OCI-LY3 (cell line): ENCODE results near the gene NPPA.

ENCODE experiments used
- H2AFZ ChIP-seq: fragments of 200-600, 300-600 bp; shearing (Covaris generic); 2 replicates; pipeline ENCODE4 v1.6.0; 2014; ENCODE audit warnings: antibody characterized with exemption, low read depth, low read length
- H3K27ac ChIP-seq: fragments of 200-600, 300-600 bp; sonication (generic); 2 replicates; pipeline ENCODE4 v1.5.1; 2014; ENCODE audit warnings: mild to moderate bottlenecking, low read length, moderate library complexity, mixed read lengths
- H3K27me3 ChIP-seq: fragments of 200-600, 300-600 bp; sonication (generic); 2 replicates; pipeline ENCODE4 v1.6.1; 2014; ENCODE audit warnings: low read depth, low read length, mixed read lengths
- H3K36me3 ChIP-seq: fragments of 200-600, 300-600 bp; sonication (generic); replicated peaks from 2 replicates; pipeline ENCODE3; 2014; ENCODE audit warnings: low read depth, low read length, mixed read lengths
- H3K4me1 ChIP-seq: fragments of 300-600, 200-600 bp; sonication (generic); 2 replicates; pipeline ENCODE4 v1.6.1; 2014; ENCODE audit warnings: low read length, mixed read lengths
- H3K4me2 ChIP-seq: fragments of 200-600, 300-600 bp; sonication (generic); 2 replicates; pipeline ENCODE4 v1.6.1; 2014; ENCODE audit warnings: low read length, mixed read lengths
- H3K4me3 ChIP-seq: fragments of 300-600, 200-600 bp; sonication (generic); 2 replicates; pipeline ENCODE4 v1.5.1; 2014; ENCODE audit warnings: antibody characterized with exemption, mild to moderate bottlenecking, low read length, moderate library complexity
- H3K79me2 ChIP-seq: fragments of 300-600, 200-600 bp; shearing (Covaris generic); 2 replicates; pipeline ENCODE4 v1.6.1; 2014; ENCODE audit warnings: mild to moderate bottlenecking, low read length, mixed read lengths
- H3K9ac ChIP-seq: fragments of 300-600, 200-600 bp; shearing (Covaris generic); 2 replicates; pipeline ENCODE4 v1.6.0; 2014; ENCODE audit warnings: mild to moderate bottlenecking, low read length, moderate library complexity
- H3K9me3 ChIP-seq: fragments of 200-600, 300-600 bp; shearing (Covaris generic); 2 replicates; pipeline ENCODE4 v1.6.1; 2014; ENCODE audit warnings: low read length, mixed read lengths; ENCODE audit not compliant: insufficient read depth
- H4K20me1 ChIP-seq: fragments of 200-600, 300-600 bp; sonication (generic); 2 replicates; pipeline ENCODE4 v1.6.1; 2016; ENCODE audit warnings: low read length, mixed read lengths; ENCODE audit not compliant: insufficient read depth
- CTCF ChIP-seq: fragments of 200-600, 300-600 bp; sonication (generic); IDR thresholded peaks from 2 replicates; pipeline ENCODE4 v1.5.1; 2014; ENCODE audit warnings: antibody characterized with exemption, low read length, low read depth
- EZH2phosphoT487 ChIP-seq: fragments of 200-600 bp; shearing (Covaris generic); IDR thresholded peaks from 2 replicates; pipeline ENCODE4 v1.6.1; 2018; ENCODE audit warnings: antibody characterized with exemption, mixed run types, low read depth

Gene NPPA

GRCh38 chr1:11837767-11838348 lies 9.7 kb downstream of the NPPA start:
- Histone ChIP-seq H3K4me1 (no peaks in the 10 kb centered on the region), H3K79me2 (no peaks in the 10 kb centered on the region), H2AFZ (no peak overlapping the region), H3K9ac (no peak overlapping the region), H3K4me3 (no peak overlapping the region), H3K27me3 (no peaks in the 10 kb centered on the region), H3K27ac (no peak overlapping the region), H3K9me3 (no peaks in the 10 kb centered on the region), H3K36me3 (peaks cover 12% of the 10 kb centered on the region), H4K20me1 (no peaks in the 10 kb centered on the region), H3K4me2 (no peak overlapping the region)
- no peak for TF ChIP-seq CTCF
- TF ChIP-seq EZH2phosphoT487, result no peak

- H3K27me3 ChIP-seq, result no peaks in the 10 kb centered on the region
- H2AFZ ChIP-seq, result no peak overlapping the region
- no peaks in the 10 kb centered on the region for H3K4me1 ChIP-seq
- H4K20me1 ChIP-seq, result no peaks in the 10 kb centered on the region
- no peaks in the 10 kb centered on the region for H3K9me3 ChIP-seq
- H3K27ac ChIP-seq, result no peak overlapping the region
- no peak overlapping the region for H3K9ac ChIP-seq
- H3K36me3 ChIP-seq, result peaks cover 12% of the 10 kb centered on the region
- no peaks in the 10 kb centered on the region for H3K79me2 ChIP-seq
- no peak for TF ChIP-seq EZH2phosphoT487
- TF ChIP-seq CTCF, result no peak
- no peak overlapping the region for H3K4me2 ChIP-seq
- H3K4me3 ChIP-seq, result no peak overlapping the region
Measured at GRCh38 chr1:11836955-11837766, 10.4 kb downstream of the NPPA start.

- H4K20me1 ChIP-seq, result no peaks in the 10 kb centered on the region
- H3K27ac ChIP-seq, result no peak overlapping the region
- peaks cover 9% of the 10 kb centered on the region for H3K36me3 ChIP-seq
- no peak overlapping the region for H3K4me2 ChIP-seq
- H2AFZ ChIP-seq, result no peak overlapping the region
- H3K9ac ChIP-seq, result no peak overlapping the region
- no peaks in the 10 kb centered on the region for H3K4me1 ChIP-seq
- no peaks in the 10 kb centered on the region for H3K79me2 ChIP-seq
- no peak for TF ChIP-seq EZH2phosphoT487
- TF ChIP-seq CTCF, result no peak
- H3K27me3 ChIP-seq, result no peaks in the 10 kb centered on the region
- no peak overlapping the region for H3K4me3 ChIP-seq
- H3K9me3 ChIP-seq, result no peaks in the 10 kb centered on the region
Measured at GRCh38 chr1:11835441-11836225, 11.9 kb downstream of the NPPA start.

- H3K9ac ChIP-seq, result no peak overlapping the region
- H3K79me2 ChIP-seq, result no peaks in the 10 kb centered on the region
- H3K4me2 ChIP-seq, result no peak overlapping the region
- peaks cover 9% of the 10 kb centered on the region for H3K36me3 ChIP-seq
- no peaks in the 10 kb centered on the region for H3K9me3 ChIP-seq
- H4K20me1 ChIP-seq, result no peaks in the 10 kb centered on the region
- no peak overlapping the region for H3K4me3 ChIP-seq
- H3K27me3 ChIP-seq, result no peaks in the 10 kb centered on the region
- H2AFZ ChIP-seq, result no peak overlapping the region
- no peak for TF ChIP-seq CTCF
- no peak for TF ChIP-seq EZH2phosphoT487
- H3K27ac ChIP-seq, result no peak overlapping the region
- no peaks in the 10 kb centered on the region for H3K4me1 ChIP-seq
Measured at GRCh38 chr1:11833900-11834299, 13.7 kb downstream of the NPPA start.
